Uterus (tissue), 2 donors: Measurements from ENCODE around the gene MTUS2.

Source experiments
- CTCF ChIP-seq, 4 experiments: fragments of 200-600 bp in 2 of 4; fragments of 450-650 bp in 2 of 4; sonication (generic) in 2 of 4; IDR thresholded peaks; one replicate each; pipeline ENCODE4 v1.5.1; 2016 to 2019; ENCODE audit warnings: antibody characterized with exemption in 4 of 4, mild to moderate bottlenecking in 2 of 4, moderate library complexity in 1 of 4
- POLR2A ChIP-seq, 2 donors: fragments of 450-650 bp; IDR thresholded peaks; one replicate each; pipeline ENCODE4 v1.6.1; 2016; ENCODE audit warnings: antibody characterized with exemption in 2 of 2, mild to moderate bottlenecking in 1 of 2, moderate library complexity in 1 of 2

GRCh38 chr13:29021717-29022116, 201.6 kb downstream of the MTUS2 start:
- no peak for TF ChIP-seq CTCF (IDR thresholded peaks at IDR 0.05)
- no peak for TF ChIP-seq POLR2A (IDR thresholded peaks at IDR 0.05)
